K562 (cell line): ENCODE results near the gene GDF9. TPM values are rescaled to one million over a fixed set of nuclear protein-coding genes. Genes with fewer than 3 reads are reported as not detected.
A peak's percentile ranks its signal among the peaks of the same experiment; 100 is the strongest.

Experiments
- E2F3 ChIP-seq: fragments of 250-450 bp; sonication (Bioruptor Pico); IDR thresholded peaks from 2 replicates; pipeline ENCODE4 v1.4.0; 2020; ENCODE audit warnings: mild to moderate bottlenecking
- FOXP1 ChIP-seq: sonication (generic); formaldehyde crosslinking; IDR thresholded peaks from 2 replicates; pipeline ENCODE4 v1.8.0; 2022; ENCODE audit warnings: mild to moderate bottlenecking, missing genetic modification reagents
- POU5F1 ChIP-seq: fragments of 150-350 bp; IDR thresholded peaks from 2 replicates; pipeline ENCODE4 v1.6.1; 2014; ENCODE audit warnings: borderline replicate concordance, low read length, low read depth, mild to moderate bottlenecking; ENCODE audit not compliant: partially characterized antibody
- SMAD4 ChIP-seq: fragments of 250-450 bp; sonication (Bioruptor Pico); conservative IDR thresholded peaks from 2 replicates; pipeline ENCODE4 v1.8.0; 2021; ENCODE audit warnings: inconsistent platforms, mild to moderate bottlenecking, moderate library complexity
- TEAD1 ChIP-seq, 2 experiments: fragments of 450-650 bp in 1 of 2; sonication (generic) in 1 of 2; formaldehyde crosslinking; IDR thresholded peaks; 2 replicates each; pipeline versions ENCODE4 v1.4.0 to v1.8.0; 2020 to 2022; ENCODE audit warnings: mild to moderate bottlenecking in 2 of 2, missing genetic modification reagents in 1 of 2
- TSC22D4 ChIP-seq: fragments of 450-650 bp; IDR thresholded peaks from 2 replicates; pipeline ENCODE4 v1.6.1; 2016; ENCODE audit warnings: missing genetic modification characterization, missing biosample characterization, control low read depth
- ZKSCAN8 ChIP-seq: fragments of 200-800 bp; sonication (Bioruptor generic); IDR thresholded peaks from 2 replicates; pipeline ENCODE4 v1.6.1; 2016; ENCODE audit warnings: missing genetic modification characterization, missing compliant biosample characterization
- ZNF175 ChIP-seq: fragments of 200-800 bp; sonication (Bioruptor generic); IDR thresholded peaks from 2 replicates; pipeline ENCODE4 v1.6.1; 2016; ENCODE audit warnings: low read depth, mild to moderate bottlenecking, missing genetic modification characterization, missing compliant biosample characterization
- ZNF507 ChIP-seq: conservative IDR thresholded peaks from 2 replicates; pipeline ENCODE4 v1.6.1; 2017; ENCODE audit warnings: missing genetic modification characterization, missing compliant biosample characterization
- ZSCAN29 ChIP-seq: fragments of 450-650 bp; IDR thresholded peaks from 2 replicates; pipeline ENCODE4 v1.6.1; 2017
- polyA plus RNA-seq, 8 experiments: library from polyadenylated mRNA; depleted of rRNA in 4 of 8; stranded (reverse) in 5 of 8; unstranded in 3 of 8; fragments of >200 nt; fragmentation: Nextera tagmentation in 2 of 8; fragmentation: Illumina TruSeq in 1 of 8; extraction: Ambion mirVana in 2 of 8; extraction: Trizol in 1 of 8; gene quantifications; 2 replicates each; pipeline versions ENCODE4 v1.2.1 to v1.2.3, GENCODE V29; 2011 to 2014; ENCODE audit warnings: inconsistent platforms in 1 of 8, missing spikeins in 1 of 8
- total RNA-seq, 7 experiments: library from RNA; depleted of rRNA in 6 of 7; stranded (reverse); fragments of >200 nt in 6 of 7; fragmentation: Illumina TruSeq in 2 of 7; extraction: Trizol in 2 of 7; gene quantifications; 2 replicates each; pipeline versions ENCODE4 v1.2.1 to v1.2.3, GENCODE V29; 2011 to 2021; ENCODE audit warnings: low replicate concordance in 1 of 7
- TF ChIP-seq, protein P1 (sequence below): fragments of 250-450 bp; sonication (Bioruptor Pico); IDR thresholded peaks from 2 replicates; pipeline ENCODE4 v1.4.0; 2020; ENCODE audit warnings: mild to moderate bottlenecking, moderate library complexity
- TF ChIP-seq, protein P2 (sequence below): sonication (generic); formaldehyde crosslinking; IDR thresholded peaks from 2 replicates; pipeline ENCODE4 v1.8.1; 2023; ENCODE audit warnings: mild to moderate bottlenecking, missing genetic modification reagents
- TF ChIP-seq, protein P3 (sequence below): IDR thresholded peaks from 2 replicates; pipeline ENCODE4 v1.6.1; 2014; ENCODE audit warnings: antibody characterized with exemption

The GDF9 gene
- total and polyA plus RNA-seq, 9 of the 15 experiments (the other 6 are each of a cell fraction or from before 2014, with no cell fraction given): 0.10 to 0.70 (median 0.20) TPM; not detected in 1

DNA sequence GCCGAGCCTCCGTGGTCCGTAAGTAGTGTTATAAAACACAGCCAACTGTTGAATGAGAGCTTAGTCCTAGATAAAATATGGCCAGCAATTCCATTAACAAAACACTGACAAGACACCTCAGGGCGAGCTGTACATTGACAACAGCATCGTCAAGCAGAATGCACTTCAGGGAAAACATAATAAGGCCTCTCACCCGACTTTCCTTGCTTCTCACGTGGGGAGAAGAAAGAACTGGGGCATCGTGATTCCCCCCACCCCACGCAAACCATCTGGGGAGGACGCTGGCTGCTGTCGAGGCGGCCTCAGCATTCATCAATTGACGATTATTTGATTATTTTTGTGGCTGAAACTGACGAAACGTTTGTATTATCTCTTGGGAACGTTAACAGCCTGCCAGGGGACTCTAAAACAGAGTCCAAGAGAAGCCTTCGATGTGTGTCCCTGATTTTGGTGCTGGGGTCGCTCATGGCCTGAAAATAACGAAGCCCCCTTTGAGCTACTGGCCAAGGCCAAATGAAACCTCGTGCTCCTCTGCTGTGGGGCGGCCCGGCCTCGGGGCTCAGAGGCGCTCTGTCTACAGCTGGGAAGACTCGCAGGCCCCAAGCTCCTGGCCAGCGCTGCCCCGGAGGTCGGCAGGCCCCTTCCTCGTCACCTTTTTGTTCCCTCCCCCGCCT, 464 bp downstream of the GDF9 start (continued):
- TF ChIP-seq, protein P1, sequence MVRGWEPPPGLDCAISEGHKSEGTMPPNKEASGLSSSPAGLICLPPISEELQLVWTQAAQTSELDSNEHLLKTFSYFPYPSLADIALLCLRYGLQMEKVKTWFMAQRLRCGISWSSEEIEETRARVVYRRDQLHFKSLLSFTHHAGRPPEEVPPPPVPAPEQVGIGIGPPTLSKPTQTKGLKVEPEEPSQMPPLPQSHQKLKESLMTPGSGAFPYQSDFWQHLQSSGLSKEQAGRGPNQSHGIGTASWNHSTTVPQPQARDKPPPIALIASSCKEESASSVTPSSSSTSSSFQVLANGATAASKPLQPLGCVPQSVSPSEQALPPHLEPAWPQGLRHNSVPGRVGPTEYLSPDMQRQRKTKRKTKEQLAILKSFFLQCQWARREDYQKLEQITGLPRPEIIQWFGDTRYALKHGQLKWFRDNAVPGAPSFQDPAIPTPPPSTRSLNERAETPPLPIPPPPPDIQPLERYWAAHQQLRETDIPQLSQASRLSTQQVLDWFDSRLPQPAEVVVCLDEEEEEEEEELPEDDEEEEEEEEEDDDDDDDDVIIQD (CRISPR knock-in tag): no peak
- TF ChIP-seq E2F3 (CRISPR knock-in tag): peak; percentile 53; the same call in 1 of the 2 replicates
- no peak for TF ChIP-seq ZNF507
- TF ChIP-seq, protein P2, sequence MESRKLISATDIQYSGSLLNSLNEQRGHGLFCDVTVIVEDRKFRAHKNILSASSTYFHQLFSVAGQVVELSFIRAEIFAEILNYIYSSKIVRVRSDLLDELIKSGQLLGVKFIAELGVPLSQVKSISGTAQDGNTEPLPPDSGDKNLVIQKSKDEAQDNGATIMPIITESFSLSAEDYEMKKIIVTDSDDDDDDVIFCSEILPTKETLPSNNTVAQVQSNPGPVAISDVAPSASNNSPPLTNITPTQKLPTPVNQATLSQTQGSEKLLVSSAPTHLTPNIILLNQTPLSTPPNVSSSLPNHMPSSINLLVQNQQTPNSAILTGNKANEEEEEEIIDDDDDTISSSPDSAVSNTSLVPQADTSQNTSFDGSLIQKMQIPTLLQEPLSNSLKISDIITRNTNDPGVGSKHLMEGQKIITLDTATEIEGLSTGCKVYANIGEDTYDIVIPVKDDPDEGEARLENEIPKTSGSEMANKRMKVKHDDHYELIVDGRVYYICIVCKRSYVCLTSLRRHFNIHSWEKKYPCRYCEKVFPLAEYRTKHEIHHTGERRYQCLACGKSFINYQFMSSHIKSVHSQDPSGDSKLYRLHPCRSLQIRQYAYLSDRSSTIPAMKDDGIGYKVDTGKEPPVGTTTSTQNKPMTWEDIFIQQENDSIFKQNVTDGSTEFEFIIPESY (CRISPR knock-in tag): peak; percentile 55; the same call in 1 of the 2 replicates
- TF ChIP-seq FOXP1 (CRISPR knock-in tag): 0 out of 2 replicates have a peak, but pooled peaks have one; percentile 59
- no peak for TF ChIP-seq POU5F1
- TF ChIP-seq TSC22D4 (tag): no peak
- peak; percentile 12 to 72; a peak in 2 of 4 replicates for TF ChIP-seq TEAD1 (CRISPR knock-in tag; IDR thresholded peaks at IDR 0.05)
- peak; percentile 78; the same call in 1 of the 2 replicates for TF ChIP-seq ZNF175 (CRISPR knock-in tag)
- TF ChIP-seq SMAD4 (CRISPR knock-in tag): peak; percentile 88
- peak; percentile 25; the same call in 1 of the 2 replicates for TF ChIP-seq ZKSCAN8 (CRISPR knock-in tag)
- TF ChIP-seq, protein P3, sequence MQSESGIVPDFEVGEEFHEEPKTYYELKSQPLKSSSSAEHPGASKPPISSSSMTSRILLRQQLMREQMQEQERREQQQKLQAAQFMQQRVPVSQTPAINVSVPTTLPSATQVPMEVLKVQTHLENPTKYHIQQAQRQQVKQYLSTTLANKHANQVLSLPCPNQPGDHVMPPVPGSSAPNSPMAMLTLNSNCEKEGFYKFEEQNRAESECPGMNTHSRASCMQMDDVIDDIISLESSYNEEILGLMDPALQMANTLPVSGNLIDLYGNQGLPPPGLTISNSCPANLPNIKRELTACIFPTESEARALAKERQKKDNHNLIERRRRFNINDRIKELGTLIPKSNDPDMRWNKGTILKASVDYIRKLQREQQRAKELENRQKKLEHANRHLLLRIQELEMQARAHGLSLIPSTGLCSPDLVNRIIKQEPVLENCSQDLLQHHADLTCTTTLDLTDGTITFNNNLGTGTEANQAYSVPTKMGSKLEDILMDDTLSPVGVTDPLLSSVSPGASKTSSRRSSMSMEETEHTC: no peak
- TF ChIP-seq ZSCAN29: no peak
